Smooth muscle cell (in vitro differentiated cells): ENCODE results near the gene SEC24B. TPM values are rescaled to one million over a fixed set of nuclear protein-coding genes. Genes with fewer than 3 reads are reported as not detected.
A peak's percentile ranks its signal among the peaks of the same experiment; 100 is the strongest.

Experiments used
- DNase-seq: peaks from one replicate; lab custom pipeline; 2025; ENCODE audit not compliant: unreplicated experiment; lab: John Stamatoyannopoulos, UW
- H2AFZ ChIP-seq: fragments of 200-600 bp; sonication (generic); 2 replicates; pipeline ENCODE4 v1.6.0; 2016; ENCODE audit warnings: antibody characterized with exemption, low read depth, mild to moderate bottlenecking
- H3F3A ChIP-seq: fragments of 200-600 bp; sonication (generic); 2 replicates; pipeline ENCODE4 v1.6.0; 2017; ENCODE audit warnings: antibody characterized with exemption, low read depth
- H3K27ac ChIP-seq: fragments of 200-600 bp; sonication (generic); 2 replicates; pipeline ENCODE4 v1.5.1; 2016; ENCODE audit warnings: low read depth, mild to moderate bottlenecking
- H3K27me3 ChIP-seq: fragments of 200-600 bp; sonication (generic); 2 replicates; pipeline ENCODE4 v1.6.1; 2016; ENCODE audit warnings: low read depth, mild to moderate bottlenecking
- H3K36me3 ChIP-seq: fragments of 200-600 bp; sonication (generic); 2 replicates; pipeline ENCODE4 v1.5.1; 2016; ENCODE audit warnings: low read depth
- H3K4me1 ChIP-seq: fragments of 200-600 bp; sonication (generic); 2 replicates; pipeline ENCODE4 v1.5.1; 2016; ENCODE audit warnings: low read depth
- H3K4me2 ChIP-seq: fragments of 200-600 bp; sonication (generic); 2 replicates; pipeline ENCODE4 v1.6.0; 2016; ENCODE audit warnings: mild to moderate bottlenecking
- H3K4me3 ChIP-seq: fragments of 200-600 bp; sonication (generic); 2 replicates; pipeline ENCODE4 v1.5.1; 2016; ENCODE audit warnings: mild to moderate bottlenecking
- H3K79me2 ChIP-seq: fragments of 200-600 bp; sonication (generic); 2 replicates; pipeline ENCODE4 v1.6.0; 2016; ENCODE audit warnings: low read depth, mild to moderate bottlenecking
- H3K9ac ChIP-seq: fragments of 200-600 bp; sonication (generic); 2 replicates; pipeline ENCODE4 v1.6.0; 2016; ENCODE audit warnings: low read depth
- H3K9me3 ChIP-seq: fragments of 200-600 bp; sonication (generic); replicated peaks from 2 replicates; pipeline ENCODE4 v1.5.1; 2016; ENCODE audit warnings: low read depth
- H4K20me1 ChIP-seq: fragments of 200-600 bp; sonication (generic); 2 replicates; pipeline ENCODE4 v1.6.0; 2016; ENCODE audit warnings: low read depth
- WGBS: methylation state at CpG from one replicate; pipeline ENCODE4 v1.1.7; 2016; ENCODE audit warnings: low lambda C conversion rate; 5-methylcytosine and 5-hydroxymethylcytosine counted together
- polyA plus RNA-seq: library from polyadenylated mRNA; unstranded; fragments of >200 nt; fragmentation: Nextera tagmentation; extraction: Ambion mirVana; gene quantifications from 2 replicates; pipeline ENCODE4 v1.2.1, GENCODE V29; 2016
- total RNA-seq: library from RNA; depleted of rRNA; stranded (reverse); fragments of >200 nt; gene quantifications from 2 replicates; pipeline ENCODE4 v1.2.3, GENCODE V29; 2014
- TF ChIP-seq, protein P1 (sequence below): fragments of 200-600 bp; sonication (generic); IDR thresholded peaks from 2 replicates; pipeline ENCODE4 v1.5.1; 2017; ENCODE audit warnings: borderline replicate concordance, mild to moderate bottlenecking, antibody characterized with exemption; ENCODE audit not compliant: insufficient read depth, poor library complexity, severe bottlenecking

SEC24B gene
- total and polyA plus RNA-seq, 2 experiments from 2014 or later = 18.3 to 57.5 TPM

DNA sequence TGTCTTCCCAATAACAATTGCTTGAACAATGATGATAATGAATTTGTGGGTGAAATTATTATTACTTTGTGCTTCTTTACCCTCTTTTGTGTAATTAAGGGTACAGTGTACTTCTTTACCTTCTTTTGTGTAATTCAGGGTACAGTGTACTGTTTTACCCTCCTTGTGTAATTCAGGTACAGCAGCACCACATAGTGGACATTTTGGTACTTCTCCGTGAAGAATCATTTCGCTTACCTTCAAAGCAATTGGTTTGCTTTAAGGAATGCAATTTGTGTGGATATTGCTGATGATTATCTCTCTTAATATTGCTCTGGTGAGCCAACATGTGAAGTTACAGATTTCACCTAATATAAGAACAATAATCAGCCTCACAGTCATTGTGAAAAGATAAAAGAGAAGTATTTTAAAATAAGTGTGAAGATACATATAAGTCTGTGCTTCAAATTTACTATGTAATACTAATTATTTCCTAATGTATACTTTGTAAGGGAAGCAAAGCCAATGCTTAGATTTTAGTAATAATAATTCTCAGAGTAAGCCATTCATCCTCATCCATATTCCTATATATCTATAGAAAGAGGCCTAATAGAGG is 27.2 kb upstream of the SEC24B start:
- Histone ChIP-seq H3K27ac (no peak overlapping the region), H3K4me3 (no peak overlapping the region), H3K4me1 (no peaks in the 10 kb centered on the region), H3K79me2 (no peaks in the 10 kb centered on the region), H3F3A (no peaks in the 10 kb centered on the region), H2AFZ (no peak overlapping the region), H3K9me3 (no peaks in the 10 kb centered on the region), H3K4me2 (no peak overlapping the region), H4K20me1 (no peaks in the 10 kb centered on the region), H3K27me3 (no peaks in the 10 kb centered on the region), H3K36me3 (no peaks in the 10 kb centered on the region), H3K9ac (no peak overlapping the region)
- no peak for DNase-seq
- 7% methylated on average over 2 of the region's 2 CpGs for WGBS
- TF ChIP-seq, protein P1, sequence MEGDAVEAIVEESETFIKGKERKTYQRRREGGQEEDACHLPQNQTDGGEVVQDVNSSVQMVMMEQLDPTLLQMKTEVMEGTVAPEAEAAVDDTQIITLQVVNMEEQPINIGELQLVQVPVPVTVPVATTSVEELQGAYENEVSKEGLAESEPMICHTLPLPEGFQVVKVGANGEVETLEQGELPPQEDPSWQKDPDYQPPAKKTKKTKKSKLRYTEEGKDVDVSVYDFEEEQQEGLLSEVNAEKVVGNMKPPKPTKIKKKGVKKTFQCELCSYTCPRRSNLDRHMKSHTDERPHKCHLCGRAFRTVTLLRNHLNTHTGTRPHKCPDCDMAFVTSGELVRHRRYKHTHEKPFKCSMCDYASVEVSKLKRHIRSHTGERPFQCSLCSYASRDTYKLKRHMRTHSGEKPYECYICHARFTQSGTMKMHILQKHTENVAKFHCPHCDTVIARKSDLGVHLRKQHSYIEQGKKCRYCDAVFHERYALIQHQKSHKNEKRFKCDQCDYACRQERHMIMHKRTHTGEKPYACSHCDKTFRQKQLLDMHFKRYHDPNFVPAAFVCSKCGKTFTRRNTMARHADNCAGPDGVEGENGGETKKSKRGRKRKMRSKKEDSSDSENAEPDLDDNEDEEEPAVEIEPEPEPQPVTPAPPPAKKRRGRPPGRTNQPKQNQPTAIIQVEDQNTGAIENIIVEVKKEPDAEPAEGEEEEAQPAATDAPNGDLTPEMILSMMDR = peak; percentile 75

DNA sequence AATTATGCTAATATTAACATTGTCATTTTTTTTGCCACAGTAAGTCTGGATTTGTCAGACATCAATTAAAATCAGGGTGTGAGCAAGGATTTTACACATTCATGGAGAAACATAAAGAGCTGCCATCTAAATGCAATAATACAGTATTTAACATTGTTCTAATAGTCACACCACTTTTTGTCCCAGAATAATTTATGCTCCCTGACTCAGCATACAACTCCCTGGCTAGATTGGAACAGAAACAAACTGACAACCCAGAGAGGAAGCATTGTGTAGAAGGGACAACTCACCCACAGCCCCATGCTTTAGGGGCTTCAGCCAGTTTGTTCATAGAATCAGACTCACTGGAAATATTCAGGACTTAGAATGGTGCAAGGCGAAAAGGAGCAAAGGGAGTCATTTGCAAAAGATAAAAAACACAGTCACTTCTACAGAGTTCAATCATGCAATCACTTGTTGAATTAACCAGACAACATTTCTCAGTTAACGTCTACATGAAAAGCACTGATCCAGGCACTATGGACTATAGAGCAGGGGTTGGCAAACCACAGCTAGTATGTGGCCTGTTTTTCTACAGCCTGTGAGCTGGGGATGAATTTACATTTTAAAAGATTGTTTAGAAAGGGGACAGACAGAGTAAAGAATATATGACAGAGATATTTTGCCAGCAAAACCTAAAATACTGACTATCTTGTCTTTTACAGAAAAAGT is 26.4 kb upstream of the SEC24B start:
- Histone ChIP-seq H3K4me2 (no peak overlapping the region), H3K27ac (no peak overlapping the region), H3K79me2 (no peaks in the 10 kb centered on the region), H3K4me1 (no peaks in the 10 kb centered on the region), H2AFZ (no peak overlapping the region), H3K27me3 (no peaks in the 10 kb centered on the region), H3F3A (no peaks in the 10 kb centered on the region), H3K9ac (no peak overlapping the region), H3K36me3 (no peaks in the 10 kb centered on the region), H3K4me3 (no peak overlapping the region), H3K9me3 (no peaks in the 10 kb centered on the region), H4K20me1 (no peaks in the 10 kb centered on the region)
- no peak for DNase-seq
- TF ChIP-seq, protein P1 = no peak
- 87% methylated on average over 2 of the region's 2 CpGs for WGBS

DNA sequence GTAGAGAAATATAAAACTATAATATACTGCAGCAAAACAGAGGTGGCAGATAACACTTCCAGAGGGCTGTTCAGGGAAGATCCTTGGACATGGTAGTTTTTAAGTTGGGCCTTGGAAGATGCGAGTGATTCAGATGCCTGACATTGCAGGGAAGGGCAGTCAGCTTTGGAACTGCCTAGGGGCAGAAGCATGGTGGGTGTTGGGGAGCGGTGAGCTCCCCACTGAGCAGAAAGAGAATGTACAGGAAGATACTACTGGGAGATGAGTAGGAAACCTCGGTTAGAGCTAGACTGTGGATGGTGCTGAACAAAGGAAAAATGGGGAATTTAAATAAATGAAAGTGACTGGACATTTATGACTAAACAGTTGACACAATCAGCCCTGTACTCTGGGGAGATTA is 24.9 kb upstream of the SEC24B start:
- Histone ChIP-seq H3K9ac (no peak overlapping the region), H3K4me3 (no peak overlapping the region), H3K4me2 (no peak overlapping the region), H3K79me2 (no peaks in the 10 kb centered on the region), H3K27ac (no peak overlapping the region), H3K36me3 (no peaks in the 10 kb centered on the region), H3K9me3 (no peaks in the 10 kb centered on the region), H2AFZ (no peak overlapping the region), H3F3A (no peaks in the 10 kb centered on the region), H4K20me1 (no peaks in the 10 kb centered on the region), H3K4me1 (no peaks in the 10 kb centered on the region), H3K27me3 (no peaks in the 10 kb centered on the region)
- TF ChIP-seq, protein P1 = no peak
- WGBS = 60% methylated on average over 3 of the region's 3 CpGs
- DNase-seq = no peak

DNA sequence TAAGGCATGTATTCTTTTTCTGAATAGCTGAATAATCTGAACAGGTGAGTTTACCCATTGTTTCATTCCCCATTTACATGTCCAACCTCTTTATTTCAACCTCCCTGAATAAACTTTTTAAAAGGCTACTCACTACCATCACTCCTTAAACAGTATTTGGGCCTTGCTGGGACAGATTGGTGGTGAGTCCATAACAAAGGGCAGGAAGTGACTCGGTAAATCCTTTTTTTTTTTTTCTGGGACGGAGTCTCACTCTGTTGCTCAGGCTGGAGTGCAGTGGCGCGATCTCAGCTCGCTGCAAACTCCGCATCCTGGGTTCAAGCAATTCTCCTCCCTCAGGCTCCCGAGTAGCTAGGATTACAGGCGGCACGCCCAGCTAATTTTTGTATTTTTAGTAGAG is 23.4 kb upstream of the SEC24B start:
- TF ChIP-seq, protein P1 = no peak
- H3K9me3 ChIP-seq = no peaks in the 10 kb centered on the region

More for the DNA sequence above, 23.4 kb upstream of the SEC24B start:
- no peaks in the 10 kb centered on the region for H4K20me1 ChIP-seq
- no peaks in the 10 kb centered on the region for H3K4me1 ChIP-seq
- H3F3A ChIP-seq = no peaks in the 10 kb centered on the region
- no peak overlapping the region for H3K4me3 ChIP-seq
- no peak overlapping the region for H3K9ac ChIP-seq
- WGBS = 83% methylated on average over 9 of the region's 9 CpGs
- H3K27ac ChIP-seq = no peak overlapping the region
- H2AFZ ChIP-seq = no peak overlapping the region
- H3K27me3 ChIP-seq = no peaks in the 10 kb centered on the region
- H3K36me3 ChIP-seq = no peaks in the 10 kb centered on the region
- H3K79me2 ChIP-seq = no peaks in the 10 kb centered on the region
- no peak overlapping the region for H3K4me2 ChIP-seq
- DNase-seq = no peak
